Vagina (tissue), 2 donors: ENCODE measurements around the gene GRIN2A. TPM values are rescaled to one million over a fixed set of nuclear protein-coding genes. Genes with fewer than 3 reads are reported as not detected.

Source experiments
- DNase-seq, 2 donors: peaks; one replicate each; pipeline ENCODE4 v3.0.0-alpha.2; 2017; ENCODE audit errors: extremely low spot score in 2 of 2
- H3K27ac ChIP-seq: fragments of 200-600 bp; sonication (generic); one replicate; pipeline ENCODE4 v1.5.1; 2019
- H3K27me3 ChIP-seq: fragments of 200-600 bp; sonication (generic); one replicate; pipeline ENCODE4 v1.5.1; 2019
- H3K36me3 ChIP-seq, 2 donors: fragments of 200-600 bp; sonication (generic); one replicate each; pipeline ENCODE4 v1.5.1; 2017 to 2019
- H3K4me1 ChIP-seq: fragments of 200-600 bp; sonication (generic); one replicate; pipeline ENCODE4 v1.5.1; 2019
- H3K4me3 ChIP-seq, 2 donors: fragments of 200-600 bp; sonication (generic); 1 replicate in 1 of 2; 2 replicates in 1 of 2; pipeline ENCODE4 v1.5.1; 2016 to 2019
- H3K9me3 ChIP-seq: fragments of 200-600 bp; sonication (generic); one replicate; pipeline ENCODE4 v1.5.1; 2019
- POLR2A ChIP-seq, 2 donors: fragments of 450-650 bp; IDR thresholded peaks; one replicate each; pipeline ENCODE4 v1.6.1; 2017; ENCODE audit warnings: antibody characterized with exemption in 2 of 2, mild to moderate bottlenecking in 2 of 2, moderate library complexity in 2 of 2
- POLR2AphosphoS5 ChIP-seq, 2 donors: sonication (generic); formaldehyde crosslinking; IDR thresholded peaks; one replicate each; pipeline ENCODE4 v1.9.0; 2017; ENCODE audit warnings: antibody characterized with exemption in 2 of 2, mild to moderate bottlenecking in 2 of 2, low read depth in 1 of 2; ENCODE audit not compliant: insufficient read depth in 1 of 2
- intact Hi-C: fragments of 100-400 bp; cut with DNase I; formaldehyde crosslinking; loops from one replicate; pipeline ENCODE4 v1.15.1; 2023
- total RNA-seq: library from RNA; depleted of rRNA; stranded (reverse); fragments of >200 nt; gene quantifications from one replicate; pipeline ENCODE4 v1.2.3, GENCODE V29; 2016
- TF ChIP-seq, protein P1 (sequence below), 3 experiments: fragments of 450-650 bp in 2 of 3; fragments of 200-600 bp in 1 of 3; sonication (generic) in 1 of 3; IDR thresholded peaks; one replicate each; pipeline ENCODE4 v1.5.1; 2017 to 2019; ENCODE audit warnings: antibody characterized with exemption in 3 of 3, mild to moderate bottlenecking in 2 of 3, moderate library complexity in 2 of 3

GRIN2A gene
- total RNA-seq, 1 donor from 2014 or later: 1.5 TPM

DNA sequence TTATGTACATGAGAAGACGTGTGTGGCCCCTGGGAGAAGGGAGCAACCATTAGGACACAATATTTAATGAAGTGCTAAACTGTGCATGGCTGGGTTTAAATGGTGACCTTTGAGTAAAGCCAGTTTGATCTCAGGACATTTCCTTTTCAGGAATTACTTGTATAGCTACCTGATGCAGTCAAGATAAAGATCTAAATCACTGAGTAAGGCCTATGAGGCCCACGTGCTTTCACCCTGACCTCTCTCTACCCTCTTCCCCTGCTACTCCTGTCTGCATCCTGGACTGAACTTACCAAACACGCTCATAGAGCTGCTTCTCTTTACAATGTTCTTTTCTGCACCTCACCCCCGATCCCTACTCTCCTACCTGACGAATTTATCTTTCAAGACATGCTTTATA, 98.9 kb downstream of the GRIN2A start:
- Histone ChIP-seq H3K36me3 (no peaks in the 10 kb centered on the region), H3K27me3 (no peaks in the 10 kb centered on the region), H3K4me1 (peaks cover 18% of the 10 kb centered on the region), H3K27ac (no peak overlapping the region), H3K9me3 (no peaks in the 10 kb centered on the region), H3K4me3 (no peak overlapping the region)
- TF ChIP-seq POLR2AphosphoS5 (IDR thresholded peaks at IDR 0.05; ENCODE audit: insufficient read depth in 1 of 2, low read depth in 1 of 2): no peak
- TF ChIP-seq, protein P1, sequence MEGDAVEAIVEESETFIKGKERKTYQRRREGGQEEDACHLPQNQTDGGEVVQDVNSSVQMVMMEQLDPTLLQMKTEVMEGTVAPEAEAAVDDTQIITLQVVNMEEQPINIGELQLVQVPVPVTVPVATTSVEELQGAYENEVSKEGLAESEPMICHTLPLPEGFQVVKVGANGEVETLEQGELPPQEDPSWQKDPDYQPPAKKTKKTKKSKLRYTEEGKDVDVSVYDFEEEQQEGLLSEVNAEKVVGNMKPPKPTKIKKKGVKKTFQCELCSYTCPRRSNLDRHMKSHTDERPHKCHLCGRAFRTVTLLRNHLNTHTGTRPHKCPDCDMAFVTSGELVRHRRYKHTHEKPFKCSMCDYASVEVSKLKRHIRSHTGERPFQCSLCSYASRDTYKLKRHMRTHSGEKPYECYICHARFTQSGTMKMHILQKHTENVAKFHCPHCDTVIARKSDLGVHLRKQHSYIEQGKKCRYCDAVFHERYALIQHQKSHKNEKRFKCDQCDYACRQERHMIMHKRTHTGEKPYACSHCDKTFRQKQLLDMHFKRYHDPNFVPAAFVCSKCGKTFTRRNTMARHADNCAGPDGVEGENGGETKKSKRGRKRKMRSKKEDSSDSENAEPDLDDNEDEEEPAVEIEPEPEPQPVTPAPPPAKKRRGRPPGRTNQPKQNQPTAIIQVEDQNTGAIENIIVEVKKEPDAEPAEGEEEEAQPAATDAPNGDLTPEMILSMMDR (IDR thresholded peaks at IDR 0.05): no peak
- TF ChIP-seq POLR2A (IDR thresholded peaks at IDR 0.05): no peak
- intact Hi-C loops: no loop called here
- DNase-seq: no peak

DNA sequence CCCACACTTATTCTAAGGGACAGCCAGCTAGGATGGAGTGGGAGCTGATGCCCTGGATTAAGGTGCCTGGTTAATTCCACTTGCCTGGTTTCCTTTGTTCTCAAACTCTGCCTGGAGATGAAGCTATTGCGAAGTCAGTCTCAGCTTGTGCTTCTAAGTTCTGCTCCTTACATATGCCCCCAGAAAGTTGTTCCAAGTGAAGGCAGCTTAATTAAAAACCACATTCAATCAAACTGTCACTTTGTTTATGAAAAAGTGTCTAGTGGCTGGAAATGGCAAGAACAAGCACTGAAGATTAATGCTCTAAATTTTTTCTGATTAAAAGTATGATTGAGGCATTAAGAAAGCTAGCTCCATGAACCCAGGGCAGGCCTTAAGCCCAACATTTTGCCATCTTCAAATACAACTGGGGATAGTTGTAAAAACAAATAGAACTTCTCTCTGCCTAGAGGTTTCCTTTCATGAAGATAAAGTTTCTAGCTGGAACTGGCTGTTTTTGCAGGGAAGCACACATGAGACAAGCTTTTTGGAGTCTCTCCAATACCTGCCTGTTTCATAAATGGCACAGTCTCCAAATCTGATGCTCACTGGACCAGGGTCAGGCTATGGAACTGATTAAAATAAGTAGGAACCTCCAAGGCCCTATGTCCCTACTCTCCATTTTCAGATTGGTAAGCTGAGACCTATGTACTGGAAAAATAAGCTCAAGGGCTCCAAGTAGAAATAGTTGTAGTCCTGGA, 100.9 kb downstream of the GRIN2A start:
- TF ChIP-seq, protein P1 (IDR thresholded peaks at IDR 0.05): no peak
- TF ChIP-seq POLR2A (IDR thresholded peaks at IDR 0.05) (no peak), POLR2AphosphoS5 (IDR thresholded peaks at IDR 0.05; ENCODE audit: insufficient read depth in 1 of 2, low read depth in 1 of 2) (no peak)
- intact Hi-C loops: no loop called here
- Histone ChIP-seq H3K27ac (no peak overlapping the region), H3K36me3 (no peaks in the 10 kb centered on the region), H3K4me1 (peaks cover 18% of the 10 kb centered on the region), H3K27me3 (no peaks in the 10 kb centered on the region), H3K9me3 (no peaks in the 10 kb centered on the region), H3K4me3 (no peak overlapping the region)
- no peak for DNase-seq

- Histone ChIP-seq H3K27me3 (no peaks in the 10 kb centered on the region), H3K4me3 (no peak overlapping the region), H3K9me3 (no peaks in the 10 kb centered on the region), H3K36me3 (no peaks in the 10 kb centered on the region), H3K4me1 (peaks cover 18% of the 10 kb centered on the region), H3K27ac (peak overlapping the region; percentile 23)
- TF ChIP-seq, protein P1 (IDR thresholded peaks at IDR 0.05): no peak
- TF ChIP-seq POLR2AphosphoS5 (IDR thresholded peaks at IDR 0.05; ENCODE audit: insufficient read depth in 1 of 2, low read depth in 1 of 2) (peak in 1 of 2 donors; percentile 26), POLR2A (IDR thresholded peaks at IDR 0.05) (no peak)
- intact Hi-C loops: no loop called here
- no peak for DNase-seq
Observed at GRCh38 chr16:10080051-10080772, 102.0 kb downstream of the GRIN2A start.

- Histone ChIP-seq H3K27me3 (no peaks in the 10 kb centered on the region), H3K9me3 (no peaks in the 10 kb centered on the region), H3K4me1 (peaks cover 18% of the 10 kb centered on the region), H3K27ac (no peak overlapping the region), H3K4me3 (no peak overlapping the region), H3K36me3 (no peaks in the 10 kb centered on the region)
- no peak for TF ChIP-seq POLR2A (IDR thresholded peaks at IDR 0.05)
- TF ChIP-seq, protein P1 (IDR thresholded peaks at IDR 0.05): no peak
- TF ChIP-seq POLR2AphosphoS5 (IDR thresholded peaks at IDR 0.05; ENCODE audit: insufficient read depth in 1 of 2, low read depth in 1 of 2): no peak
- intact Hi-C loops: no loop called here
- no peak for DNase-seq
Observed at GRCh38 chr16:10078541-10078949, 103.7 kb downstream of the GRIN2A start.

DNA sequence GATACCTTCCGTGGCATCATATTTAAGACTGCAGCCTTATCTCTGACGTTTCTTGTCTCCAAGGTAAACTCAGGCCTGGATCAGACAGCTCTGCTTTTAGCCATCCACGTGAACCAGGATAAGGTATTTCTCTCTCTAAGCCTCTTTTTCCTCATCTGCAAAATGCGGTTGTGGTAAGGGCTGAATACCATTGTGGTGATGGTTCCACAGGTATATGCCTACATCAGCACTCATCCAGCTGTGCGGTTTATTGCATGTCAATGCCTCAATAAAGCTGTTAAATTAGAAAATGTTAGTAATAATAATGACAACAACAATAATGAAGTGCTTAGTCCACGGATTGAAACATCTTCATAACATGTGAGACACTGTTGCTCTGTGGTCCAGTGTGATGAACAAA, 104.4 kb downstream of the GRIN2A start:
- peaks cover 18% of the 10 kb centered on the region for H3K4me1 ChIP-seq
- no peaks in the 10 kb centered on the region for H3K27me3 ChIP-seq
- no peak for TF ChIP-seq POLR2A (IDR thresholded peaks at IDR 0.05)
- TF ChIP-seq, protein P1 (IDR thresholded peaks at IDR 0.05): no peak
- TF ChIP-seq POLR2AphosphoS5 (IDR thresholded peaks at IDR 0.05; ENCODE audit: insufficient read depth in 1 of 2, low read depth in 1 of 2): no peak
- intact Hi-C loops: no loop called here
- no peak overlapping the region for H3K4me3 ChIP-seq
- DNase-seq: no peak
- H3K27ac ChIP-seq: no peak overlapping the region
- H3K9me3 ChIP-seq: no peaks in the 10 kb centered on the region
- no peaks in the 10 kb centered on the region for H3K36me3 ChIP-seq
